NCI-H526 treated with DMSO at 0.1 percent for 48 hours (cell line): Measurements from ENCODE around the gene COPE.
A peak's percentile ranks its signal among the peaks of the same experiment; 100 is the strongest.
"Not testable (repeated sequence)": the region's sequence is repeated elsewhere in the genome, so short reads cannot be mapped to it uniquely, and the experiment has no call there.

Experiments used
- DNase-seq: peaks from one replicate; lab custom pipeline; 2025; lab: John Stamatoyannopoulos, UW

The COPE gene

DNA sequence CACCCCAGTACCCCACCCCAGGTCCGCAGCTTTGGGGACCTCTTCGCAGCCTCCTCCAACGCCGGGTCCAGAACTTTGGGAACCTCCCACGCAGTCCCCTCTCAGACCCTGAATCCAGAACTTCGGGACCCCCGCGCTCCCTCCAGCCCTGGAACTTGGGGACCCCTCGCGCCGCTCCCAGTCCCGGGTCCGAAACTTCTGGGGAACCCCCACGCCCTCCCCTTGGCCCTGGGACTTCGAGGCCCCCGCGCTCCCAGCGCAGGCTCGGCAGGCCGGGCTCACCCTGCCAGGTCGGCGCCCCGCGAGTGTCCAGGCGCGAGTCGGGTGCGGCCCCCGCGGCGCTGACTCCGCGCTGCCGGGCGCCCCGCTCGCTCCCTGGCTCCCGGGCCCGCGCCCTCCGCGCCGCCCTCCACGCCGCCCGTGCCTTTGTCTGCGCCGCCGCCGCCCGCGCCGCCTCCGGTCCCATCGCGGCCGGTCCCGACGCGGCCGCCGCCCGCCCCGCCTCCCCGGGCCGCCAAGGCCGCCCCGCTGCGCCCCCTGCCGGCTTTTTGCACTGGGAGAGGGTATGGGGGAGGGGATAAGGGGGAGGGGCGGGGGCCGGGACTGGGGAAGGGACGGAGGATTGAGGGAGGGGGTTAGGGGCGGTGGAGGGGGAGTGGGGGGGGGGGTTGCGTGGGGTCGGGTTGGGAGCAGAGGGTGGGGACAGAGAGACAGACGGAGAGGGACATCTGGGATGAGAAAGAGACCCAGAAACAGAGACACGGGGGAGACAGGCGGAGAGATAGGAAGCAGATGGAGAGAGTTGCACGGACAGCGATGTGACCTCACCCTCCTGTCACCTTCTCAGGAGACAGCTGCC is 21.8 kb upstream of the COPE start, which contains the start of gene HOMER3:
Gene HOMER3, minus strand, starts transcription at position 449 of the 859 bp plus-strand sequence. CDS start 2,235 bp downstream, outside the sequence.
- no peak for DNase-seq

DNA sequence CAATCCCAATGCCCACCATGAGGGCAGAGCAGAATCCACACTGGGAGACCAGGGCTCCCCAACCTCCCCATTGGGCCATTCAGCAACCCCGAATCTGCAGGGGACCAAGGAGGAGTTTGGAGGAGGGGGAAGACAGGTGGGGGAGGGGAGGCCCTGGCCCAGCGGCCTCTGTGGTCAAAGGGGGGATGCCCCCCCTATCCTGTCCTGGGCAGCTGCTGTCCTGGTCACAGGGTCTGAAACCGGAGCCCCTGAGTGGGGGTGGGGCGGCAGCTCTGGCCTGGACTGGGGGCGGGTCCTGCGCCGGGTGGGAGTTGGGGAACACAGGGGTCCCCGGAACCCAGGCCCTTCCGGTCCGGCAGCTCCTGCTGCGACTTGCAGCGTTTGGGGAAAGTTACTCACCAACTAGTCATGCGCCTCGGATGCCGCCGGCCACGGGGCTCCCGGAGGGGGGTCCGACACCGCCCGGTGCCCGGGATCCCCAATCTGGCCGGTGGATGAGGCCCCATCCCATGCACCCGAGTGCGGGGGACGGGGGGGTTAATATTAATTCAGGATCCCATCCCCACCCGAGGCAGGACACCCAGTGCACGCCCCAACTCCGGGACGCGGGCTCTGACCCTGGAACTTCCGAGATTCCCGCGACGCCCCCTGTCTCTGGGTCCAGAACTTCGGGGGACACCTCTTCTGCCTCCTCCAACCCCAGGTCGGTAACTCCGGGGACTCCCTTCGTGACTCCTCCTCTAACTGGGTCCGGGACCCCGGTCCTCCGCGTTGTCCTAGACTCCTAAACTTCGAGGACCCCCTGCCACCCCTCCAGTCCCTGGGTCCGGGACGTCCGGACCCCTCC is 21.0 kb upstream of the COPE start:
- no peak for DNase-seq

DNA sequence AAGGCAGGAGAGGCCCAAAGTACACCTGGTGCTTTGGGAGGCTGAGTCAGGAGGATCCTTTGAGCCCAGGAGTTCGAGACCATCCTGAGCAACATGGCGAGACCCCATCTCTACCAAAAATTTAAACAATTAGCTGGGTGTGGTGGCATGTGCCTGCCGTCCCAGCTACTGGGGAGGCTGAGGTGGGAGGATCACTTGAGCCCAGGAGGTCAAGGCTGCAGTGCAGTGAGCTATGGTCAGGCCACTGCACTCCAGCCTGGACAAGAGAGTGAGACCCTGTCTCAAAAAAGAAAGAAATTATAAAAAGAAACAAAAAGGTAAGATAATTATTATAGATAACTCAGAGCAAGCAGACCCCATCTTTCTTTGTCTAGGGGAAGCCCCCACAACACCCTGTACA is 20.0 kb upstream of the COPE start:
- no peak for DNase-seq

DNA sequence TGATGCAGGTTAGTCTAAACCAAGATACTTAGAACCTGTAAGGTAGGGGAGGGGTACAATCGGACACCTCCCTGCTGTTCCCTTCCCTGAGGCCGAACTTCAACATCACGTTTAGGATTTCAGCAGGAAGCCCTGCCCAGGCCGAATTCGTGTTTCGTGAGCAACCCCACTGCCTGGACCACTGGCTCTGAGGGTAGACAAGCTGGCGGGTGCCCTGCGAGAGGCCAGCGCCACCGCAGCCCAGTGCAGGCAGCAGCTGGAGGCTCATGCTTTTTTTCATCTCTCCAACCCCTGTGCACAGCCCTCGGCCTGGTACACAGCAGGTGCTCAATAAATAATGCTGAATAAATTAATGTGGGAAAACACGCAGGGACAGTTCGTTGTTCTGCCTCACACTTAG is 14.1 kb upstream of the COPE start:
- DNase-seq = no peak

DNA sequence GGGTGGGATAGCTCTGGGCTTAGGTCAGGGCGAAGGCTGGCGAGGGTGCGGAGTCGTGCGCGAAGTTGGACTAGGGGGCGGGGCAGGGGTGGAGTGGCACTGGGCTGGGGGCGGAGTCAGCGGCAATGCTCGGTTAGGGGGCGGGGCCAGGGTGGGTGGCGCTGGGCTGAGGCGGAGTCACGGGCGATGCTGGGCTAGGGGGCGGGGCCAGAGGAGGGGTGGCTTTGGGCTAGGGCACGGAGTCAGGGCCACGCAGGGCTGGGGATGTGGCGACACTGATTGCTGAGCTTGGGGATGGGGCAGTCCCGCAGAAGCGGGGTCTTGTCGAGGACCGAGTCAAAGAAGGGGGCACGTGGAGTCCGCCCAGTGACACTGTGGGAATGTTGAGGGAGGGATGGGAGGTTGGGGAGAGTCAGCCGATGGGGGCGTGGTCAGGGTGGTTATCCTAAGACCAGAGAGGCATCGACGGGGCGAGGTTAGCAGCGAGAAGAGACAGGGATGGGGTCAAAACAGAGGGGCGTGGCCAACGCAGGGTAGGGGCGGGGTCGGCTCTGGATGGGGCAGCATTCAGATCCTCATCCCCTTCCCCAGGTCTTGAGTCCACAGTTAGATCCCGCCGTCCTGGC is 13.1 kb upstream of the COPE start:
- DNase-seq = peak; percentile 33

DNA sequence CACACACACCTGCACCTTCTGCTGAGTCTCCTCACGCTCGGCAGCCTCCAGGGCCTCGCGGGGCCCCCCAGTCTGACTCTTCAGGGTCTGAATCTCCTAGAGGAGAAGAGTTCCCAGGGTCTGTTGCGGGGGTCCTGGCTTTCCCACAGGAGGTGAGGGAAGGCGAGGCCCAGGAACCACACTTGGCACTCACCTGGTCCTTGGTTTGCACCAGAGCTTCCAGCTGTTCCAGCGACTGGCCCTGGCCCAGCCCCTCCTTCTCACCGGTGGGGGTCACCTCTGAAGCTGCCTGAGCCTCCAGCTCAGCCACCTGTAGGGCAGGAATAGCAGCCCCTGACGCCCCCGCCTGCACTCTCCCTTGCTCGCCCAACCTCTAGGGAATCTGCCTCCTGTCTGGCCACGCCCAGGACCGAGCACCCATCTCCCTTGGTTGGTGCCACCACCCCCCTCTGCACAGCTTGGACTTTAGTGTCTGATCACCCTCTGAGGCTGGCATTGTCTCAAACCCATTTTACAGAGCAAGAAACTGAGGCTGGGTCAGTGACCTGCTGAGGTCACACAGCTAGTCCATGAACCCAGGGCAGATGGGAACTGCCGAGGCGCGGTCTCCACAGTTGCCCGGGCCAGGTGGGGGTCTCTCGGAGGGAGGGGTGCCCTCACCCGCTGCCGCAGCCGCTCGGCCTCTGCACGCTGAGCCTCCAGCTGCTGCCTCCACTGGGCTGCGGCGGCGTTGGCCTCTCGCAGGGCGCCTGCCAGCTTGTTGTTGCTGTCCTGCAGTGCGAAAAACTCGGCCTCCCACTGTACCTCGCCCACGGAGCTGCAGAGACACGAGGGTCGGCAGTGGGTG is 12.4 kb upstream of the COPE start:
- no peak for DNase-seq

DNA sequence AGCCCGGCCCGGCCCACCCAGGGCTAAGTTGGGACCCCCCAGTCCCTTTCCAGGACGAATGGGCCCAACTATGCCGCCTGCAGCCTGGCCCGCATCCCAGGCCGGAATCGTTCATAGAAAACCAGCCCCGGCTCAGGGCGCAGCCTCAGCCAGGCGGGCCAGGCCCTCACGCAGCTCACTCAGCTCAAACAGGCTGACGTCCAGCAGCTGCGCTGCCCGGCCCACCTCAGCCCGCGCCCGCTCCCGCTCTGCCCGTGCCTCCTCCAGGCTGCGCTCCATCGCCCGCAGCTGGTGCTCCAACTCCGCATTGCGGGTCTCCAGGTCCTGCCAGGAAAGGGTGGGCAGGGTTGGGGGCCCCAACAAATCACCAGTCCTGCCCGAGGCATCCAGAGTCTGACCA is 10.1 kb upstream of the COPE start:
- DNase-seq = no peak

DNA sequence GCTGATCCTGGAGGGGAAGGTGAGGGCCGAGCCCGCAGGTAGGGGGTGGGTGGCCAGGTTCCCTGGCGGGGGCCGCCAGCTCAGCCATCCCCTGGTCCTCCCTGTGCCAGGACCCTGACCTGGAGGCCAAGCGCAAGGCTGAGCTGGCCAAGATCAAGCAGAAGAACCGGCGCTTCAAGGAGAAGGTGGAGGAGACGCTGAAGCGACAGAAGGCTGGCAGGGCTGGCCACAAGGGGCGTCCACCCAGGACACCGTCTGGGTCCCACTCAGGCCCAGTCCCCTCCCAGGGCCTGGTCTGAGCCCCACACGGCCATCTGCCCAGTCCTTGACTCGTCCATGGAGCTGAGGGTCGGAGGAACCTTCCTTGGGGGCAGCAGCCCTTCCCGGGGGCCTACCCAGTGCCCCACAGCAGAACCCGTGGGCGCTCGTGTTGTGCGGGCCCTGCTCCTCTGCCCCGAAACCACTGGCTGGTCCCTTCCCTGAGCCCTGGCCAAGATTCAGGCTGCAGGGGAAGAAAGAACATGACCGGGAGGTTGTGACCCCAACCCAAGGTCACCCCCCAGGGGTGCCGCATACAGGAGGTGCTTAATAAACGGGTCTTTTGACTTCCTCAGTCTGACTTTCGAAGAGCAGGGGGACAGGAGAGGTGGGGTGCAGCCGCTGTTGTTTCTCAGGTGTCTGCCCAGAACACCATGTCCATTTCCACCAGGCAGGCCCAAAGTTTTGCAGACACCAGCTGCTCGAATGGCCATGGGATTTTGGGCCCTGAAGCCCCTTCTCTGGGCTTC is 9.0 kb upstream of the COPE start:
- no peak for DNase-seq

DNA sequence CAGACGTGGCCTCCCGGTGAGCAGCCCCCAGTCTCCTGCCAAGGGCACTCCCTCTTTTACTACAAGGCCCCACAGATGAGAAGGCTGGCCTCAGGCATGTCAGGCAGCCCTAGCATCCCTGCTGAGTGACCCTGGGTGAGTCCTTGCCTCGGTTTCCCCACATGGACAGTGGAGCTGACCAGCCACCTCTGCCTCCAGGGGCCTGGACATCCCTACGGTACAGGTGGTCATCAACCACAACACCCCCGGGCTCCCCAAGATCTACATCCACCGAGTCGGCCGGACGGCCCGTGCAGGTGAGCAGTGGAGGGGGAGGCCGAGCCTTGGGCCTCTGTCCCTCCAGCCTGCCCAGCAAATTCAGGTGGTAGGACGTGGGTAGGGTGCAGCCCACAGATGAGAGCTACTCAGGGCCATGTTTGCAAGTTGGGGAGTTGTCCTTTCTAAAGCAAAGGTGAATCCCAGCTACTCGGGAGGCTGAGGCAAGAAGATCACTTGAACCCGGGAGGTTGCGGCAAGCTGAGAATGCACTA is 5.6 kb upstream of the COPE start:
- DNase-seq = no peak

DNA sequence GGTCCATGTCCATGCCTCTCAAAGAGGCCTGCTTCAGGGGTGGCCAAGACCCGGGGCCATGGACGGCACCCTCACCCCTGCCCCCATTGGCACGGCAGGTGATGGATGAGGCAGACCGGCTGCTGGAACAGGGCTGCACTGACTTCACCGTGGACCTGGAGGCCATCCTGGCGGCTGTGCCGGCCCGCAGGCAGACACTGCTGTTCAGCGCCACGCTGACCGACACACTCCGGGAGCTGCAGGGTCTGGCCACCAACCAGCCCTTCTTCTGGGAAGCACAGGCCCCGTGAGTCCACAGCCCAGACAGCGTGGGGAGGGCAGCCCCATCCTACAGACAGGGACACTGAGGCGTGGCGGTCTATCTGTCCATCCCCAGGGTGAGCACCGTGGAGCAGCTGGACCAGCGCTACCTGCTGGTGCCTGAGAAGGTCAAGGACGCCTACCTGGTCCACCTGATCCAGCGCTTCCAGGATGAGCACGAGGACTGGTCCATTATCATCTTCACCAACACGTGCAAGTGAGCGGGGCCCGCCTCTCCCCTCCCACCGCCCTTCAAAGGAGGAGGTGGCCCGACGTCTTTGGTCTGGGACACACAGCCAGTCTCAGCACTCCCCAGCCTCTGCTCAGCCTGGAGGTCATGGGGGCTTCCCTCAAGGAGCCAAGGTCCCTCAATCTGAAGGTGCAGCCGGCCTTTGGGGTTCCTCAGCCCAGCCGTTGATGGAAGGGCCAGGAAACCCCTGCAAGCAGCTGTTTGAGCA is 3.2 kb upstream of the COPE start:
- no peak for DNase-seq

DNA sequence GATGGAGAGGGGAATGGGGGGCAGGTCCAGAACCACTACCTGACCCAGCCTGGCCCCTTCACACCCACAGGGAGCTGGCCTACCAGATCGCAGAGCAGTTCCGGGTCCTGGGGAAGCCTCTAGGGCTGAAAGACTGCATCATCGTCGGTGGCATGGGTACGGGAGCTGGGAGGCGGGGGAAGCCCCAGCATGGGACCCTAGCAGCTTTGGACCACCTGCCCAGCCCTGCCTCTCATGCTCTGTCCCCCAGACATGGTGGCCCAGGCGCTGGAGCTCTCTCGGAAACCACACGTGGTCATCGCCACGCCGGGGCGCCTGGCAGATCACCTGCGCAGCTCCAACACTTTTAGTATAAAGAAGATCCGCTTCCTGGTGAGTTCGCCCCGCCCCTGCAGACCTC is 2.4 kb upstream of the COPE start:
- DNase-seq = no peak

DNA sequence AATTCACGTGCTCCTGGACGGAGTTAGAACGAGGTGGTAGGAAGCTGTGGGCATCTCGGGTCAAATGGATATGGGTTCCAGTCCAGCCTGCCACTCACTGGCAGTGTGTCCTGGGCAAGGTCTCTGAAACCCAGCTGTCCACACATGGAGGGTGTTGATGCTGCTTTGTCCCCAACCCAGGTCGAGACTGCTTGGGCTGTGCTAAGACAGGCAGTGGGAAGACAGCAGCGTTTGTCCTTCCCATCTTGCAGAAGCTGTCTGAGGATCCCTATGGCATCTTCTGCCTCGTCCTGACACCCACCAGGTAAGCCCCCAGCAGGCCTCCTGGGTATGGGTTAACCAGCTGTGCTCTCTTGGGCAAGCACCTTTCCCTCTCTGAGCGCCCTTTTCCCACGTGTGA is 1.2 kb upstream of the COPE start:
- DNase-seq = no peak

DNA sequence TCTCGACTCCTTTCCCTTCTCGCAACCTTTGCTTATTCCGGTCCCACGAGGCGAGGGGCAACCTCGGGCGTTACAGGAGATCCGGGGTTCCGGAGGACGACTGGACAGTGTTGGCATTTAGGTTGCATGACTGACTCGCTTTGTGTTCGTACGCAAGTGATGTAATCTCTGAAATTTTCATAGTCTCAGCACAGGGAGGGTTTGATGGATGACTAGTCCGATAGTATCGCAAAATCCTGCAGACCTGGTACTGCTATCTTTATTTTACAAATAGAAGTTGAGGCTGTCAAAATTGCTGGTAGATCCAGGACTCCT is 670 bp upstream of the COPE start:
- DNase-seq = no peak

DNA sequence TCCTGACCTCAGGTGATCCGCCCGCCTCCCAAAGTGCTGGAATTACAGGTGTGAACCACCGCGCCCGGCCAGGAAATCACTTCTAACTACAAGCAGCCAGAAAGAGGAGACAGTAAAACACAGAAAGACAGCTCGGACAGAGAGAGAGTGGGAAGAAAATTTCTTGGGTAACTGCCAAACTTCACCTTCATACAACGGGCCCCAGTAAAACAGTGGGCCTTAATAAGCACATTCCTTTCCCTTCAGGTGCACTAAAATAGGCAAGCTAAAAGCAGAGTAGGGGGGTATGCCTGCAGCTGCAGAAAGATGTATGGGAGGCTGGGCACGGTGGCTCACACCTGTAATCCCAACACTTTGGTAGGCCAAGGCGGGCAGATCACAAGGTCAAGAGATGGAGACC is 1.6 kb downstream of the COPE start:
- not testable (repeated sequence) for DNase-seq

DNA sequence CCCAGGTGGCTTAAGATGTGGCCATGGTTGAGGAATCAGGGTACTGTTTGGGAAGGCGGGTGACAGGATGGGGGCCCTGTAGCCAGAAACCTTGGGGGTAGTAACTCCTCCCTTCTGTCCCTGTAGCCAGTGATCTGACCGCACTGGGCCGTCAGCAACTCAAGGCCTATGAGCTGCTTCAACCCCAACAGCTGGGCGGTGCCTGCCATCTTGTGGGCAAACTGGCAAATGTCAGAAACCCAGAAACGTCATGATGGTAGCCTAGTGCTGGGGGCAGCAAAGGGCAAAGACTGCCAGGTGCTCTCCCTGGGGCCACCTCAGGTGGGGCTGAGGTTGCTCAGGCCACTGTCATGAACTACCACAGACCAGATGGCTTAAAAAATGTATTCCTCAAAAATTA is 3.5 kb downstream of the COPE start:
- DNase-seq = no peak

DNA sequence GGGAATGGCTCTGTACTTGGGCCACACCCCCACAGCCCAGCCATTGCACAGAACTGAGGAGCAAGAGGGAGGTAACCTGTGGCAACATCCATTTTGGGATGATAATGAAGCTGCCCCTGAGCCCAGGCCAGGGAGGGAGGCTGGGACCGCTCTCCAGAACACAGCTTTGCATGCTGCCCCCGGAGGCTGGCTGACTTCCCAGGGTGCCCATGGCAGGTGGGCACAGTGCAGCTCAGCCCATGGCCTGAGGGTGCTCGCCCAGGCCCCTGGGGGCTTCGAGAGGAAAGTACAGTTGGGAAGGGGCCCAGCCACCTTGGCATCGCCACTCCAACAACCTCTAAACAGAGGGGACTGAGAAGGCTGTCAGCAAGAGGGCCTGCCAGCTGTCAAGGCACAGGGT is 5.7 kb downstream of the COPE start:
- no peak for DNase-seq

DNA sequence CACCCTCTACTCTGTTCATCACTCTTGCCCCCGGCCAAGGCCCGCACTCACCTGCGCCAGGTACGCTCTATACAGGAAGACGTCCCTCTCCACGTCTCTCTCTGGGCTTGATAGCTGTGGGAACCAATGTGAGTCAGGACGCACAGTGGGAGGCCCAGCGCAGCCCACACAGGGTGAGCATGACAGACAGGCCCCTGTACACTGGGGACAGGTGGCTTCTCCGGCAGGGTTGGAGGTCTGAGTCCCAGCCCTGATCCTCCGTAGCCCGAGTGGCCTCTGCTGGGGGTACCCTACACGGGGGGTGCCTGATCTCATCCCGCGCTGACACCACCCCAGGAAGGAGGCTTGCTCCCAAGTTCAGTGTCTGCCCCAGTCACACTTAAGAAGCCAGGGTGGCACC is 6.3 kb downstream of the COPE start:
- DNase-seq = no peak

DNA sequence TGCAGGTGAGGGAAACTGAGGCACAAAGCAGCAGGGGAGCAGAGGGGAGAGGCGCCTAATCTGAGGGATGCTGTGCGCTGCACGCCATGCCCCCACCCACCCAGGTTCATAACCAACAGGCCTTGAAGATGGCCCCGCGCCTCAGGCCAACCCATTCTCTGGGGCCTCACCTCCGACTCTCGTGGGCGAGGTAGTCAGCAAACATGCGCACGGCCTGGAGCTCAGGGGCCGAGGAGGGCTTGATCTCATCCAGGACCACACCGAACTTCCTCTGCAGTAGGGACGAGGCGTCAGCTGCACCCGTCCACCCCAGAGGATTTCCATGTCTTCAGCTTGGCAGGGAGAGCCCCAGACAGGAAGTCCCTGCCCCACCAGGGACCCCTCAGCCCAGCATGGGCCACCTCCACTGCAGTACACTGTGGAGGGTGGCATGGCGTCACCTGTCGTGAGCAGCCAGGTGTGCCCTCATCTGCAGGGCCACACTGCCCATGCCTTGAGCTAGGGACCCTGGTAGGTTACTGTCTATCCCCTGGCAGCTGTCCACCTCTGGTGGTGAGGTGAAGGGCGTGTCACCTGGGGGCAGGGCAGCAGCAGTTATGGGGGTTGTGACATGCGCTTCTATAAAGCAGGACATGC is 8.3 kb downstream of the COPE start:
- DNase-seq = no peak

DNA sequence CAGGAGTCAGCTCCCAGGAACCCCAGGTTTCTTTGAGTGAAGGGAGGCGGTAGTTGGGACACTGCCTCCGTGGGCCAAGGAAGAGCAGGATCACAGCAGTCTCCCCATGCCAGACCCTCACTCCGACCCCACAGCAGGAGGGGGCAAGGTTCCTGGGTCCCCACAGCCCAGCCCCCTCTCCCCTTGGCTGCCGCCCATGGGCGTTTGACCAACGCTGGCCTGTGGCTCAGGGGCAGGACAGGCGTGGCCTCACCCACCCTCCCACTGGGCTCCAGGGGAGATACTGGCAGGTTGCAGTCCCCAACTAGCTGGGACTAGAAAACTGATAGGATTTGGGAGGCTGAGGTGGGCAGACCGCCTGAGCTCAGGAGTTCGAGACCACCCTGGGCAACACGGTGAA is 9.2 kb downstream of the COPE start:
- DNase-seq = no peak
